Astrocyte (in vitro differentiated cells and primary cell): ENCODE measurements around the gene SUPV3L1. TPM values are rescaled to one million over a fixed set of nuclear protein-coding genes. Genes with fewer than 3 reads are reported as not detected.
A peak's percentile ranks its signal among the peaks of the same experiment; 100 is the strongest.

ENCODE experiments used
- DNase-seq: peaks from one replicate; pipeline ENCODE4 v3.0.0-alpha.2; 2010; ENCODE audit warnings: low read depth
- FAIRE-seq: peaks from 2 replicates; lab custom pipeline; 2011; peaks lifted over from hg19 to GRCh38; lab: Jason Lieb, UNC
- H2AFZ ChIP-seq: 2 replicates; pipeline ENCODE4 v1.6.0; 2012; ENCODE audit warnings: low read depth, low read length, inconsistent platforms
- H3K27ac ChIP-seq: 2 replicates; pipeline ENCODE4 v1.5.1; 2011; ENCODE audit warnings: low read depth, low read length, inconsistent platforms
- H3K27me3 ChIP-seq: 2 replicates; pipeline ENCODE4 v1.6.0; 2011; ENCODE audit warnings: low read length, inconsistent platforms; ENCODE audit not compliant: insufficient read depth
- H3K36me3 ChIP-seq: 2 replicates; pipeline ENCODE4 v1.5.1; 2011; ENCODE audit warnings: low read length, inconsistent platforms; ENCODE audit not compliant: insufficient read depth
- H3K4me1 ChIP-seq: 2 replicates; pipeline ENCODE4 v1.5.1; 2011; ENCODE audit warnings: low read length, inconsistent platforms; ENCODE audit not compliant: insufficient read depth
- H3K4me2 ChIP-seq: 2 replicates; pipeline ENCODE4 v1.6.0; 2012; ENCODE audit warnings: low read length, inconsistent platforms
- H3K4me3 ChIP-seq: 2 replicates; pipeline ENCODE4 v1.5.1; 2011; ENCODE audit warnings: low read depth, mild to moderate bottlenecking, low read length, inconsistent platforms; ENCODE audit not compliant: insufficient read depth
- H3K79me2 ChIP-seq: 2 replicates; pipeline ENCODE4 v1.6.0; 2012; ENCODE audit warnings: mild to moderate bottlenecking, low read length, inconsistent platforms; ENCODE audit not compliant: insufficient read depth
- H3K9ac ChIP-seq: 2 replicates; pipeline ENCODE4 v1.6.0; 2012; ENCODE audit warnings: mild to moderate bottlenecking, low read length, inconsistent platforms
- H3K9me3 ChIP-seq: 2 replicates; pipeline ENCODE4 v1.5.1; 2012; ENCODE audit warnings: low read depth, mild to moderate bottlenecking, low read length, inconsistent platforms; ENCODE audit not compliant: insufficient read depth
- H4K20me1 ChIP-seq: 2 replicates; pipeline ENCODE4 v1.6.0; 2012; ENCODE audit warnings: low read length, inconsistent platforms; ENCODE audit not compliant: insufficient read depth
- H3K27ac Mint-ChIP-seq: one replicate; pipeline ENCODE4 v1.8.0; 2021; ENCODE audit warnings: mild to moderate bottlenecking, mixed read lengths; ENCODE audit not compliant: unreplicated experiment
- H3K27me3 Mint-ChIP-seq: one replicate; pipeline ENCODE4 v1.8.0; 2021; ENCODE audit warnings: low read depth, mixed read lengths; ENCODE audit not compliant: unreplicated experiment
- H3K36me3 Mint-ChIP-seq: one replicate; pipeline ENCODE4 v1.8.0; 2021; ENCODE audit warnings: low read depth, mixed read lengths; ENCODE audit not compliant: unreplicated experiment
- H3K4me1 Mint-ChIP-seq: one replicate; pipeline ENCODE4 v1.8.0; 2021; ENCODE audit warnings: low read depth, mixed read lengths; ENCODE audit not compliant: unreplicated experiment
- H3K4me3 Mint-ChIP-seq: one replicate; pipeline ENCODE4 v1.8.0; 2021; ENCODE audit warnings: mild to moderate bottlenecking, moderate library complexity, mixed read lengths; ENCODE audit not compliant: unreplicated experiment
- H3K9me3 Mint-ChIP-seq: one replicate; pipeline ENCODE4 v1.8.0; 2021; ENCODE audit warnings: mild to moderate bottlenecking, mixed read lengths; ENCODE audit not compliant: unreplicated experiment
- EZH2 ChIP-seq: IDR thresholded peaks from 2 replicates; pipeline ENCODE4 v1.6.1; 2012; ENCODE audit warnings: mild to moderate bottlenecking, low read length, inconsistent platforms; ENCODE audit not compliant: insufficient read depth
- total RNA-seq: library from RNA; stranded (reverse); gene quantifications from 2 replicates; pipeline ENCODE4 v1.2.1, GENCODE V29; 2021
- TF ChIP-seq, protein P1 (sequence below): IDR thresholded peaks from 2 replicates; pipeline ENCODE4 v1.5.1; 2011; ENCODE audit warnings: low read depth, mild to moderate bottlenecking, inconsistent platforms, low read length, moderate library complexity; ENCODE audit not compliant: insufficient read depth

The SUPV3L1 gene
- total RNA-seq, 1 donor from 2014 or later = 34.4 TPM

GRCh38 chr10:69242852-69243212 is 62.8 kb downstream of the SUPV3L1 start:
- Mint-ChIP-seq H3K4me3 (no peak overlapping the region), H3K27ac (no peak overlapping the region), H3K4me1 (no peaks in the 10 kb centered on the region), H3K27me3 (peaks cover 25% of the 10 kb centered on the region), H3K9me3 (no peaks in the 10 kb centered on the region), H3K36me3 (no peaks in the 10 kb centered on the region)
- Histone ChIP-seq H3K9ac (no peak overlapping the region), H3K4me2 (no peak overlapping the region), H3K27me3 (peaks cover 2% of the 10 kb centered on the region), H4K20me1 (no peaks in the 10 kb centered on the region), H3K79me2 (no peaks in the 10 kb centered on the region), H3K27ac (no peak overlapping the region), H3K4me1 (peaks cover 15% of the 10 kb centered on the region), H2AFZ (peak overlapping the region; percentile 15), H3K36me3 (no peaks in the 10 kb centered on the region), H3K9me3 (no peaks in the 10 kb centered on the region), H3K4me3 (no peak overlapping the region)
- DNase-seq (peak; percentile 12), FAIRE-seq (no peak)
- TF ChIP-seq EZH2 = no peak
- TF ChIP-seq, protein P1, sequence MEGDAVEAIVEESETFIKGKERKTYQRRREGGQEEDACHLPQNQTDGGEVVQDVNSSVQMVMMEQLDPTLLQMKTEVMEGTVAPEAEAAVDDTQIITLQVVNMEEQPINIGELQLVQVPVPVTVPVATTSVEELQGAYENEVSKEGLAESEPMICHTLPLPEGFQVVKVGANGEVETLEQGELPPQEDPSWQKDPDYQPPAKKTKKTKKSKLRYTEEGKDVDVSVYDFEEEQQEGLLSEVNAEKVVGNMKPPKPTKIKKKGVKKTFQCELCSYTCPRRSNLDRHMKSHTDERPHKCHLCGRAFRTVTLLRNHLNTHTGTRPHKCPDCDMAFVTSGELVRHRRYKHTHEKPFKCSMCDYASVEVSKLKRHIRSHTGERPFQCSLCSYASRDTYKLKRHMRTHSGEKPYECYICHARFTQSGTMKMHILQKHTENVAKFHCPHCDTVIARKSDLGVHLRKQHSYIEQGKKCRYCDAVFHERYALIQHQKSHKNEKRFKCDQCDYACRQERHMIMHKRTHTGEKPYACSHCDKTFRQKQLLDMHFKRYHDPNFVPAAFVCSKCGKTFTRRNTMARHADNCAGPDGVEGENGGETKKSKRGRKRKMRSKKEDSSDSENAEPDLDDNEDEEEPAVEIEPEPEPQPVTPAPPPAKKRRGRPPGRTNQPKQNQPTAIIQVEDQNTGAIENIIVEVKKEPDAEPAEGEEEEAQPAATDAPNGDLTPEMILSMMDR = no peak

DNA sequence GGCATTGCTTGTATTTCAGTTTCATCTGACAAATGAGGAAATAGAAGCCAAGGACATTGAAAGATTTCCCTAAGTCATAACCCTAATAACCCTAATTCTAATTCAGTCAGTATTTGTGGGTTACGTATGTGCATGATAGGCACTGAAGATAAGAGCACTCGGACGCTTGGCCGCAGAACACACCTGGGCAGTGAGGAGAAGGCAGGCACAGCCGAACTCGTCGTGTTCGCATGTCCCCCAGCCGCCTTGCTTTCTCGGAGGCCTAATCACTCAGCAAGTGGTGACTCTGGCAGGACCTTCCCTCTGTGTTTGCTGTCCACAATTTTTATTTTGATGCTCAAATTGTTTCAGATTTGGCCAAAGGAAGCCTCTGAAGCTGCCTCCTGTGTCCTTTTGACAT is 63.8 kb downstream of the SUPV3L1 start:
- Histone ChIP-seq H3K27ac (no peak overlapping the region), H3K9me3 (no peaks in the 10 kb centered on the region), H3K36me3 (no peaks in the 10 kb centered on the region), H2AFZ (no peak overlapping the region), H3K4me1 (peaks cover 15% of the 10 kb centered on the region), H4K20me1 (no peaks in the 10 kb centered on the region), H3K4me3 (no peak overlapping the region), H3K79me2 (no peaks in the 10 kb centered on the region), H3K9ac (no peak overlapping the region), H3K27me3 (peaks cover 2% of the 10 kb centered on the region), H3K4me2 (no peak overlapping the region)
- H3K36me3 Mint-ChIP-seq = no peaks in the 10 kb centered on the region
- peaks cover 22% of the 10 kb centered on the region for H3K27me3 Mint-ChIP-seq
- no peaks in the 10 kb centered on the region for H3K4me1 Mint-ChIP-seq
- no peak for FAIRE-seq
- DNase-seq = no peak
- no peaks in the 10 kb centered on the region for H3K9me3 Mint-ChIP-seq
- TF ChIP-seq, protein P1 = no peak
- no peak for TF ChIP-seq EZH2
- H3K4me3 Mint-ChIP-seq = no peak overlapping the region
- H3K27ac Mint-ChIP-seq = no peak overlapping the region

DNA sequence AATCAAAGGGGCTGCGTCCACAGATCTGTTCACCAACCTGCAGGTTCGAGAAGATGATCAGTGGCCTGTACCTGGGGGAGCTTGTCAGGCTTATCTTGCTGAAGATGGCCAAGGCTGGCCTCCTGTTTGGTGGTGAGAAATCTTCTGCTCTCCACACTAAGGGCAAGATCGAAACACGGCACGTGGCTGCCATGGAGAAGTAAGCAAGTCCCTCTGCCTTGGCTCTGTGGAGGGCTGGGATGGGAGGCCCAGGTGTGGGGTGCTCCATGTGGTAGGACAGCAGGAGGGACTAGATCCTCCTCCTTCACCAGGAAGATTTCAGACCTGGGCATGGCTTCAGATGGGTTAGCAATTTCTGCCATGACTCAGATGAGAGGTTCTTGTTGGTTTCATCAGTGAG is 66.0 kb downstream of the SUPV3L1 start:
- Mint-ChIP-seq H3K27ac (no peak overlapping the region), H3K36me3 (no peaks in the 10 kb centered on the region), H3K9me3 (no peaks in the 10 kb centered on the region), H3K4me1 (no peaks in the 10 kb centered on the region), H3K4me3 (no peak overlapping the region), H3K27me3 (peaks cover 15% of the 10 kb centered on the region)
- TF ChIP-seq, protein P1 = no peak
- no peak for TF ChIP-seq EZH2
- H3K27ac ChIP-seq = no peak overlapping the region
- no peaks in the 10 kb centered on the region for H3K9me3 ChIP-seq
- DNase-seq = no peak
- no peaks in the 10 kb centered on the region for H3K79me2 ChIP-seq
- peaks cover 2% of the 10 kb centered on the region for H3K27me3 ChIP-seq
- H3K4me2 ChIP-seq = no peak overlapping the region
- no peak overlapping the region for H3K9ac ChIP-seq
- FAIRE-seq = no peak
- H4K20me1 ChIP-seq = no peaks in the 10 kb centered on the region
- H3K4me1 ChIP-seq = peaks cover 12% of the 10 kb centered on the region
- H2AFZ ChIP-seq = no peak overlapping the region
- no peaks in the 10 kb centered on the region for H3K36me3 ChIP-seq
- no peak overlapping the region for H3K4me3 ChIP-seq
